Bronchus fibroblast of lung (primary cell): ENCODE measurements around the gene MBD3L1. TPM values are rescaled to one million over a fixed set of nuclear protein-coding genes. Genes with fewer than 3 reads are reported as not detected.

ENCODE experiments used
- total RNA-seq: library from RNA; depleted of rRNA; stranded (reverse); fragments of >200 nt; gene quantifications from 2 replicates; pipeline ENCODE4 v1.2.3, GENCODE V29; 2015

MBD3L1 gene
- not detected in 2 replicates for total RNA-seq

GRCh38 chr19:8832132-8833021 lies at the start of gene MBD3L1, which contains the start of gene ZNF558:
Gene MBD3L1 (plus strand): TSS chr19:8832377. CDS start chr19:8842679, 10,302 bp downstream.
Gene ZNF558 (minus strand): TSS chr19:8832304. CDS start chr19:8822659, 9,645 bp downstream.

Other genes starting within 250 kb of the MBD3L1 start
- 3.0 and 3.7 TPM in 2 replicates for gene ADAMTS10, start 221.7 kb upstream of the MBD3L1 start, total RNA-seq
- gene NFILZ, start 201.7 kb upstream of the MBD3L1 start, total RNA-seq: not detected in 2 replicates
- not detected in 2 replicates for gene ACTL9, start 133.6 kb upstream of the MBD3L1 start, total RNA-seq
- not detected in 2 replicates for gene OR2Z1, start 110.7 kb upstream of the MBD3L1 start, total RNA-seq
- gene ZNF558, start 73 bp upstream of the MBD3L1 start, total RNA-seq: 12.4 and 14.9 TPM in 2 replicates
- not detected in 2 replicates for gene MUC16, start 178.0 kb downstream of the MBD3L1 start, total RNA-seq